Measurements from ENCODE around the gene TMEM63C.

- no peak for TF ChIP-seq CTCF (IDR thresholded peaks at IDR 0.05; ENCODE audit: low read depth, low read length)
- no peak for TF ChIP-seq EZH2phosphoT487 (IDR thresholded peaks at IDR 0.05; ENCODE audit: low read depth)
These were observed 67.7 kb downstream of the TMEM63C start for GRCh38 chr14:77249286-77249685.
